Parathyroid adenoma (tissue), 2 donors: ENCODE measurements around the gene MAP2.

ENCODE experiments used
- H2AFZ ChIP-seq: fragments of 300-600 bp; sonication (generic); one replicate; pipeline ENCODE4 v1.7.0; 2017; ENCODE audit warnings: antibody characterized with exemption, mild to moderate bottlenecking
- H3K27ac ChIP-seq: fragments of 300-600 bp; sonication (generic); one replicate; pipeline ENCODE4 v1.7.0; 2017
- H3K27me3 ChIP-seq: fragments of 300-600 bp; sonication (generic); one replicate; pipeline ENCODE4 v1.7.0; 2017; ENCODE audit warnings: low read length; ENCODE audit not compliant: control insufficient read depth, insufficient read depth
- H3K36me3 ChIP-seq: fragments of 300-600 bp; sonication (generic); one replicate; pipeline ENCODE4 v1.7.0; 2017; ENCODE audit warnings: low read length; ENCODE audit not compliant: control insufficient read depth, insufficient read depth
- H3K4me1 ChIP-seq: fragments of 300-600 bp; sonication (generic); one replicate; pipeline ENCODE4 v1.7.0; 2017; ENCODE audit warnings: control low read depth
- H3K4me2 ChIP-seq: fragments of 300-600 bp; sonication (generic); one replicate; pipeline ENCODE4 v1.7.0; 2017; ENCODE audit warnings: low read length
- H3K4me3 ChIP-seq: fragments of 300-600 bp; sonication (generic); one replicate; pipeline ENCODE4 v1.7.0; 2017; ENCODE audit warnings: low read depth, low read length
- H3K79me2 ChIP-seq: fragments of 300-600 bp; sonication (generic); one replicate; pipeline ENCODE4 v1.7.0; 2017; ENCODE audit warnings: control low read depth
- H3K9ac ChIP-seq: fragments of 300-600 bp; sonication (generic); one replicate; pipeline ENCODE4 v1.7.0; 2017; ENCODE audit warnings: mild to moderate bottlenecking
- H3K9me3 ChIP-seq: fragments of 300-600 bp; sonication (generic); one replicate; pipeline ENCODE4 v1.7.0; 2017; ENCODE audit warnings: low read length; ENCODE audit not compliant: control insufficient read depth
- CTCF ChIP-seq: fragments of 300-600 bp; sonication (generic); IDR thresholded peaks from one replicate; pipeline ENCODE4 v1.7.0; 2017; ENCODE audit warnings: antibody characterized with exemption, mild to moderate bottlenecking
- donor health status: primary hyperparathyroidism.

MAP2 gene

GRCh38 chr2:209686448-209686847 lies 262.6 kb downstream of the MAP2 start:
- H3K36me3 ChIP-seq: no peaks in the 10 kb centered on the region
- no peaks in the 10 kb centered on the region for H3K27me3 ChIP-seq
- no peak overlapping the region for H3K9ac ChIP-seq
- no peaks in the 10 kb centered on the region for H3K9me3 ChIP-seq
- no peak overlapping the region for H3K27ac ChIP-seq
- no peak for TF ChIP-seq CTCF
- no peak overlapping the region for H3K4me2 ChIP-seq
- no peaks in the 10 kb centered on the region for H3K79me2 ChIP-seq
- no peaks in the 10 kb centered on the region for H3K4me1 ChIP-seq
- H2AFZ ChIP-seq: no peak overlapping the region
- no peak overlapping the region for H3K4me3 ChIP-seq

GRCh38 chr2:209687323-209687969 lies 263.6 kb downstream of the MAP2 start:
- no peak overlapping the region for H3K27ac ChIP-seq
- no peaks in the 10 kb centered on the region for H3K4me1 ChIP-seq
- no peak for TF ChIP-seq CTCF

GRCh38 chr2:209688385-209688784 lies 264.5 kb downstream of the MAP2 start:
- no peaks in the 10 kb centered on the region for H3K36me3 ChIP-seq
- no peak overlapping the region for H3K4me3 ChIP-seq
- no peak overlapping the region for H3K4me2 ChIP-seq

More at GRCh38 chr2:209687323-209687969, 263.6 kb downstream of the MAP2 start:
- no peaks in the 10 kb centered on the region for H3K79me2 ChIP-seq
- no peaks in the 10 kb centered on the region for H3K9me3 ChIP-seq
- no peak overlapping the region for H3K4me2 ChIP-seq
- H3K36me3 ChIP-seq: no peaks in the 10 kb centered on the region
- no peaks in the 10 kb centered on the region for H3K27me3 ChIP-seq
- H3K4me3 ChIP-seq: no peak overlapping the region
- H2AFZ ChIP-seq: no peak overlapping the region
- no peak overlapping the region for H3K9ac ChIP-seq

GRCh38 chr2:209690029-209690754 lies 266.3 kb downstream of the MAP2 start:
- no peaks in the 10 kb centered on the region for H3K36me3 ChIP-seq
- no peaks in the 10 kb centered on the region for H3K79me2 ChIP-seq
- H3K4me3 ChIP-seq: no peak overlapping the region
- H3K27me3 ChIP-seq: no peaks in the 10 kb centered on the region
- no peak overlapping the region for H3K9ac ChIP-seq
- H3K9me3 ChIP-seq: no peaks in the 10 kb centered on the region
- H2AFZ ChIP-seq: no peak overlapping the region
- H3K4me1 ChIP-seq: no peaks in the 10 kb centered on the region
- H3K4me2 ChIP-seq: no peak overlapping the region
- no peak overlapping the region for H3K27ac ChIP-seq
- no peak for TF ChIP-seq CTCF

More at GRCh38 chr2:209688385-209688784, 264.5 kb downstream of the MAP2 start:
- no peaks in the 10 kb centered on the region for H3K27me3 ChIP-seq
- no peak overlapping the region for H3K27ac ChIP-seq
- H3K79me2 ChIP-seq: no peaks in the 10 kb centered on the region
- TF ChIP-seq CTCF: no peak
- no peak overlapping the region for H2AFZ ChIP-seq
- H3K4me1 ChIP-seq: no peaks in the 10 kb centered on the region
- H3K9me3 ChIP-seq: no peaks in the 10 kb centered on the region
- no peak overlapping the region for H3K9ac ChIP-seq
